Panc1 (cell line): ENCODE results near the gene KMT2E.

Source experiments
- SIN3A ChIP-seq: IDR thresholded peaks from 2 replicates; pipeline ENCODE4 v1.6.1; 2012; ENCODE audit warnings: low read depth, mild to moderate bottlenecking, low read length, moderate library complexity, borderline replicate concordance; ENCODE audit not compliant: insufficient read depth
- TF ChIP-seq, protein P1 (sequence below): fragments of 450-650 bp; IDR thresholded peaks from 2 replicates; pipeline ENCODE4 v1.5.1; 2017; ENCODE audit warnings: mild to moderate bottlenecking
- TF ChIP-seq, protein P2 (sequence below), 2 experiments: IDR thresholded peaks; 2 replicates each; pipeline ENCODE4 v1.6.1; 2011 to 2012; ENCODE audit warnings: low read depth in 2 of 2, control low read depth in 1 of 2, low read length in 1 of 2, mild to moderate bottlenecking in 1 of 2, moderate library complexity in 1 of 2; ENCODE audit not compliant: insufficient read depth in 1 of 2

DNA sequence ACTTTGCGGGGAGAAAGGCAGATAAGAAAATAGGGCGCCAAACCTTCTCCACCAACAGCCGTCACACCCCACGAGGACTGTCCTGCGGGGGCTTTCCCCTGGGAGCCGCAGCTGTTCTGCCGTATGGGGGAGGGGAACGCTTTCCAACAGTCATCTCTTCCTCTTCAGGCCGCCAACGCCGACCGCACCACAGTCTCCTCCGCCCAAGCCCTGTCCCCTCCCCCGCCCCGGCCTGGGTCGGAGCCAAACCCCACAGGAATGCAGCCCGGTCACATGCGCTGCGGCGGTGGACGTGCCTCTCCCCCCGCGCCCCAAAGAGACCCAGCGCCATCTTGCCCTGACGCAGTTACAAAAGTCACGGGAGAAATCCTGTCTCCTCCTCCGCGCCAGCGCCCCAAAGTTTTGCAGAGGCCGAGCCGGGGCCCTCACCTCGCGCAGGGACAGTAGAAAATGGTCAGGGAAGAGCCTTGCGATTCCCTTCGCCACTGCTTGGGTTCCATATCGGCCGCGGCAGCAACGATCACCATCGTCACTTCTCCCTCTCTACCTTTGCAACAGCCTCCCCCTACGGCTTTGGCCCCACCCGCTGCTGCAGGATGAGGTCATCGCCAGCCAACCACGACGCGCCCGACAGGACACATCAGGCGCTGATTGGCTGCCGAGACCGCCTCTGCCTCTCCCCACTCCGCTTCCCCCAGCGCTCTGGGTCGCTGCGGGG is 1.3 kb upstream of the KMT2E start:
- TF ChIP-seq, protein P1, sequence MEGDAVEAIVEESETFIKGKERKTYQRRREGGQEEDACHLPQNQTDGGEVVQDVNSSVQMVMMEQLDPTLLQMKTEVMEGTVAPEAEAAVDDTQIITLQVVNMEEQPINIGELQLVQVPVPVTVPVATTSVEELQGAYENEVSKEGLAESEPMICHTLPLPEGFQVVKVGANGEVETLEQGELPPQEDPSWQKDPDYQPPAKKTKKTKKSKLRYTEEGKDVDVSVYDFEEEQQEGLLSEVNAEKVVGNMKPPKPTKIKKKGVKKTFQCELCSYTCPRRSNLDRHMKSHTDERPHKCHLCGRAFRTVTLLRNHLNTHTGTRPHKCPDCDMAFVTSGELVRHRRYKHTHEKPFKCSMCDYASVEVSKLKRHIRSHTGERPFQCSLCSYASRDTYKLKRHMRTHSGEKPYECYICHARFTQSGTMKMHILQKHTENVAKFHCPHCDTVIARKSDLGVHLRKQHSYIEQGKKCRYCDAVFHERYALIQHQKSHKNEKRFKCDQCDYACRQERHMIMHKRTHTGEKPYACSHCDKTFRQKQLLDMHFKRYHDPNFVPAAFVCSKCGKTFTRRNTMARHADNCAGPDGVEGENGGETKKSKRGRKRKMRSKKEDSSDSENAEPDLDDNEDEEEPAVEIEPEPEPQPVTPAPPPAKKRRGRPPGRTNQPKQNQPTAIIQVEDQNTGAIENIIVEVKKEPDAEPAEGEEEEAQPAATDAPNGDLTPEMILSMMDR, result no peak
- peak; percentile 86; the same call in 1 of the 2 replicates for TF ChIP-seq SIN3A
- TF ChIP-seq, protein P2, sequence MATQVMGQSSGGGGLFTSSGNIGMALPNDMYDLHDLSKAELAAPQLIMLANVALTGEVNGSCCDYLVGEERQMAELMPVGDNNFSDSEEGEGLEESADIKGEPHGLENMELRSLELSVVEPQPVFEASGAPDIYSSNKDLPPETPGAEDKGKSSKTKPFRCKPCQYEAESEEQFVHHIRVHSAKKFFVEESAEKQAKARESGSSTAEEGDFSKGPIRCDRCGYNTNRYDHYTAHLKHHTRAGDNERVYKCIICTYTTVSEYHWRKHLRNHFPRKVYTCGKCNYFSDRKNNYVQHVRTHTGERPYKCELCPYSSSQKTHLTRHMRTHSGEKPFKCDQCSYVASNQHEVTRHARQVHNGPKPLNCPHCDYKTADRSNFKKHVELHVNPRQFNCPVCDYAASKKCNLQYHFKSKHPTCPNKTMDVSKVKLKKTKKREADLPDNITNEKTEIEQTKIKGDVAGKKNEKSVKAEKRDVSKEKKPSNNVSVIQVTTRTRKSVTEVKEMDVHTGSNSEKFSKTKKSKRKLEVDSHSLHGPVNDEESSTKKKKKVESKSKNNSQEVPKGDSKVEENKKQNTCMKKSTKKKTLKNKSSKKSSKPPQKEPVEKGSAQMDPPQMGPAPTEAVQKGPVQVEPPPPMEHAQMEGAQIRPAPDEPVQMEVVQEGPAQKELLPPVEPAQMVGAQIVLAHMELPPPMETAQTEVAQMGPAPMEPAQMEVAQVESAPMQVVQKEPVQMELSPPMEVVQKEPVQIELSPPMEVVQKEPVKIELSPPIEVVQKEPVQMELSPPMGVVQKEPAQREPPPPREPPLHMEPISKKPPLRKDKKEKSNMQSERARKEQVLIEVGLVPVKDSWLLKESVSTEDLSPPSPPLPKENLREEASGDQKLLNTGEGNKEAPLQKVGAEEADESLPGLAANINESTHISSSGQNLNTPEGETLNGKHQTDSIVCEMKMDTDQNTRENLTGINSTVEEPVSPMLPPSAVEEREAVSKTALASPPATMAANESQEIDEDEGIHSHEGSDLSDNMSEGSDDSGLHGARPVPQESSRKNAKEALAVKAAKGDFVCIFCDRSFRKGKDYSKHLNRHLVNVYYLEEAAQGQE (IDR thresholded peaks at IDR 0.05; ENCODE audit: insufficient read depth in 1 of 2, low read depth in 2 of 2, low read length in 1 of 2), result 0 out of 4 replicates have a peak, but pooled peaks of 1 of the 2 experiments have one; percentile 63
